ENCODE measurements around the gene GREB1L.

GRCh38 chr18:21453511-21453901 is 211.5 kb downstream of the GREB1L start:
- no peak for TF ChIP-seq EP300 (conservative IDR thresholded peaks at IDR 0.05; ENCODE audit: poor library complexity, severe bottlenecking)
- no peak for TF ChIP-seq CTCF (IDR thresholded peaks at IDR 0.05; ENCODE audit: poor library complexity, severe bottlenecking)
- no peak for TF ChIP-seq EZH2 (IDR thresholded peaks at IDR 0.05; ENCODE audit: borderline replicate concordance, insufficient read depth, low read length, poor library complexity, severe bottlenecking)
- no peak for TF ChIP-seq MXI1 (conservative IDR thresholded peaks at IDR 0.05; ENCODE audit: poor library complexity, severe bottlenecking)
